Measurements from ENCODE around the gene ACSL3.

Gene ACSL3

GRCh38 chr2:222879604-222879933 lies 18.7 kb downstream of the ACSL3 start:
- no peak for DNase-seq (ENCODE audit: low spot score)

GRCh38 chr2:222882484-222882928 lies 21.7 kb downstream of the ACSL3 start:
- no peak for DNase-seq (ENCODE audit: low spot score)

- no peak for DNase-seq (ENCODE audit: low spot score)
Measured at GRCh38 chr2:222883420-222883819, 22.6 kb downstream of the ACSL3 start.

- no peak for DNase-seq (ENCODE audit: low spot score)
Measured at GRCh38 chr2:222884114-222884771, 23.4 kb downstream of the ACSL3 start.

GRCh38 chr2:222884805-222885424 lies 24.1 kb downstream of the ACSL3 start:
- DNase-seq (ENCODE audit: low spot score) = no peak

GRCh38 chr2:222887124-222887523 lies 26.3 kb downstream of the ACSL3 start:
- no peak for DNase-seq (ENCODE audit: low spot score)

- DNase-seq (ENCODE audit: low spot score) = no peak
Measured at GRCh38 chr2:222888716-222889115, 27.9 kb downstream of the ACSL3 start.

- no peak for DNase-seq (ENCODE audit: low spot score)
Measured at GRCh38 chr2:222891890-222892289, 31.1 kb downstream of the ACSL3 start.

- DNase-seq (ENCODE audit: low spot score) = no peak
Measured at GRCh38 chr2:222892321-222892720, 31.5 kb downstream of the ACSL3 start.

- no peak for DNase-seq (ENCODE audit: low spot score)
Measured at GRCh38 chr2:222892761-222893160, 31.9 kb downstream of the ACSL3 start.

GRCh38 chr2:222893716-222894115 lies 32.9 kb downstream of the ACSL3 start:
- DNase-seq (ENCODE audit: low spot score) = no peak

- DNase-seq (ENCODE audit: low spot score) = no peak
Measured at GRCh38 chr2:222895144-222895543, 34.3 kb downstream of the ACSL3 start.

GRCh38 chr2:222897898-222898297 lies 37.1 kb downstream of the ACSL3 start:
- no peak for DNase-seq (ENCODE audit: low spot score)

- DNase-seq (ENCODE audit: low spot score) = no peak
Measured at GRCh38 chr2:222899413-222900181, 38.8 kb downstream of the ACSL3 start.

- DNase-seq (ENCODE audit: low spot score) = no peak
Measured at GRCh38 chr2:222900354-222900753, 39.5 kb downstream of the ACSL3 start.

- no peak for DNase-seq (ENCODE audit: low spot score)
Measured at GRCh38 chr2:222902660-222903059, 41.8 kb downstream of the ACSL3 start.

- DNase-seq (ENCODE audit: low spot score) = peak; percentile 50
Measured at GRCh38 chr2:222903234-222904220, 42.7 kb downstream of the ACSL3 start.

- DNase-seq (ENCODE audit: low spot score) = no peak
Measured at GRCh38 chr2:222904557-222905258, 43.9 kb downstream of the ACSL3 start.

- no peak for DNase-seq (ENCODE audit: low spot score)
Measured at GRCh38 chr2:222907048-222907447, 46.2 kb downstream of the ACSL3 start.

- DNase-seq (ENCODE audit: low spot score) = no peak
Measured at GRCh38 chr2:222907790-222908441, 47.1 kb downstream of the ACSL3 start.

GRCh38 chr2:222909286-222909685 lies 48.5 kb downstream of the ACSL3 start:
- no peak for DNase-seq (ENCODE audit: low spot score)
